Tibial nerve (tissue), 3 donors: ENCODE results near the gene LRRC70.

Experiments used
- CTCF ChIP-seq, 5 experiments: fragments of 200-600 bp in 3 of 5; fragments of 450-650 bp in 2 of 5; sonication (generic) in 3 of 5; IDR thresholded peaks; one replicate each; pipeline ENCODE4 v1.5.1; 2016 to 2019; ENCODE audit warnings: antibody characterized with exemption in 5 of 5, mild to moderate bottlenecking in 3 of 5, moderate library complexity in 2 of 5
- POLR2A ChIP-seq, 2 donors: fragments of 450-650 bp; IDR thresholded peaks; one replicate each; pipeline ENCODE4 v1.6.1; 2017; ENCODE audit warnings: antibody characterized with exemption in 2 of 2, mild to moderate bottlenecking in 2 of 2, moderate library complexity in 2 of 2

- TF ChIP-seq CTCF (IDR thresholded peaks at IDR 0.05) = no peak
- no peak for TF ChIP-seq POLR2A (IDR thresholded peaks at IDR 0.05)
Observed at GRCh38 chr5:62603934-62604333, 25.3 kb downstream of the LRRC70 start.
